HepG2 (cell line): ENCODE measurements around the gene SMIM1. TPM values are rescaled to one million over a fixed set of nuclear protein-coding genes. Genes with fewer than 3 reads are reported as not detected.

Experiments used
- CREB3 ChIP-seq: sonication (generic); formaldehyde crosslinking; IDR thresholded peaks from 2 replicates; pipeline ENCODE4 v1.5.0; 2020; ENCODE audit warnings: missing genetic modification reagents
- HDAC6 ChIP-seq: fragments of 200-600 bp; sonication (generic); IDR thresholded peaks from 2 replicates; pipeline ENCODE4 v1.7.0; 2017; ENCODE audit warnings: mild to moderate bottlenecking, antibody characterized with exemption, low read length, low read depth
- ISX ChIP-seq: sonication (generic); formaldehyde crosslinking; conservative IDR thresholded peaks from 2 replicates; pipeline ENCODE4 v1.5.0; 2020; ENCODE audit warnings: missing genetic modification reagents
- MXD3 ChIP-seq: IDR thresholded peaks from 2 replicates; pipeline ENCODE4 v1.6.1; 2016; ENCODE audit warnings: mild to moderate bottlenecking, missing biosample characterization, missing genetic modification reagents
- MYC ChIP-seq: sonication (generic); formaldehyde crosslinking; IDR thresholded peaks from 2 replicates; pipeline ENCODE4 v1.9.0; 2021; ENCODE audit warnings: missing genetic modification reagents, borderline replicate concordance
- POLR2AphosphoS2 ChIP-seq: IDR thresholded peaks from 2 replicates; pipeline ENCODE4 v1.6.1; 2011; ENCODE audit warnings: low read depth, low read length, improper control_type of control experiment
- REL ChIP-seq: sonication (generic); formaldehyde crosslinking; conservative IDR thresholded peaks from 2 replicates; pipeline ENCODE4 v1.8.0; 2022; ENCODE audit warnings: mild to moderate bottlenecking, missing genetic modification reagents, moderate library complexity
- SMARCE1 ChIP-seq: fragments of 450-650 bp; IDR thresholded peaks from 2 replicates; pipeline ENCODE4 v1.6.1; 2017; ENCODE audit warnings: borderline replicate concordance
- SP140L ChIP-seq: sonication (generic); formaldehyde crosslinking; IDR thresholded peaks from 2 replicates; pipeline ENCODE4 v1.4.0; 2020; ENCODE audit warnings: missing genetic modification reagents, borderline replicate concordance
- SP2 ChIP-seq: sonication (generic); formaldehyde crosslinking; IDR thresholded peaks from 2 replicates; pipeline ENCODE4 v1.5.1; 2020; ENCODE audit warnings: mild to moderate bottlenecking, missing genetic modification reagents
- STAT5B ChIP-seq: sonication (generic); formaldehyde crosslinking; IDR thresholded peaks from 2 replicates; pipeline ENCODE4 v1.4.0; 2020; ENCODE audit warnings: missing genetic modification reagents
- THYN1 ChIP-seq: sonication (generic); formaldehyde crosslinking; IDR thresholded peaks from 2 replicates; pipeline ENCODE4 v1.8.1; 2023; ENCODE audit warnings: low read depth, mild to moderate bottlenecking, moderate library complexity, missing genetic modification reagents, borderline replicate concordance
- TMF1 ChIP-seq: sonication (generic); formaldehyde crosslinking; IDR thresholded peaks from 2 replicates; pipeline ENCODE4 v1.8.1; 2022; ENCODE audit warnings: low read depth, missing genetic modification reagents
- ZNF101 ChIP-seq: sonication (generic); formaldehyde crosslinking; IDR thresholded peaks from 2 replicates; pipeline ENCODE4 v1.4.0; 2020; ENCODE audit warnings: mild to moderate bottlenecking, low read depth, missing genetic modification reagents, borderline replicate concordance
- ZNF160 ChIP-seq: sonication (generic); formaldehyde crosslinking; IDR thresholded peaks from 2 replicates; pipeline ENCODE4 v1.8.0; 2022; ENCODE audit warnings: mild to moderate bottlenecking, inconsistent platforms, missing genetic modification reagents
- ZNF7 ChIP-seq: IDR thresholded peaks from 2 replicates; pipeline ENCODE4 v1.6.1; 2016; ENCODE audit warnings: missing biosample characterization, missing genetic modification reagents
- ZNF720 ChIP-seq: sonication (generic); formaldehyde crosslinking; IDR thresholded peaks from 2 replicates; pipeline ENCODE4 v1.4.0; 2020; ENCODE audit warnings: missing genetic modification reagents
- ZNF746 ChIP-seq: sonication (generic); formaldehyde crosslinking; IDR thresholded peaks from 2 replicates; pipeline ENCODE4 v1.8.0; 2022; ENCODE audit warnings: mild to moderate bottlenecking, missing genetic modification reagents
- ZSCAN12 ChIP-seq: sonication (generic); formaldehyde crosslinking; IDR thresholded peaks from 2 replicates; pipeline ENCODE4 v1.9.0; 2021; ENCODE audit warnings: mild to moderate bottlenecking, missing genetic modification reagents
- polyA plus RNA-seq, 8 experiments: library from polyadenylated mRNA; depleted of rRNA in 3 of 8; stranded (reverse) in 7 of 8; unstranded in 1 of 8; fragments of >200 nt; fragmentation: Illumina TruSeq in 4 of 8; extraction: Trizol in 4 of 8; gene quantifications; 2 replicates each; pipeline versions ENCODE4 v1.2.1 to v1.2.3, GENCODE V29; 2011 to 2016; ENCODE audit warnings: low read depth in 4 of 8, missing spikeins in 1 of 8, mixed read lengths in 1 of 8; ENCODE audit not compliant: insufficient read depth in 1 of 8
- total RNA-seq, 5 experiments: library from RNA; depleted of rRNA; stranded (reverse); fragments of >200 nt; fragmentation: Illumina TruSeq; extraction: Trizol; gene quantifications; 2 replicates each; pipeline ENCODE4 v1.2.3, GENCODE V29; 2016; ENCODE audit warnings: low read depth in 1 of 5
- TF ChIP-seq, protein P1 (sequence below): IDR thresholded peaks from 2 replicates; pipeline ENCODE4 v1.6.1; 2012; ENCODE audit warnings: low read depth, low read length, improper control_type of control experiment
- TF ChIP-seq, protein P2 (sequence below): sonication (generic); formaldehyde crosslinking; IDR thresholded peaks from 2 replicates; pipeline ENCODE4 v1.5.0; 2020; ENCODE audit warnings: missing genetic modification reagents
- TF ChIP-seq, protein P3 (sequence below): sonication (generic); formaldehyde crosslinking; IDR thresholded peaks from 2 replicates; pipeline ENCODE4 v1.4.0; 2020; ENCODE audit warnings: missing genetic modification reagents

Gene SMIM1
- total and polyA plus RNA-seq, 2 of the 13 experiments (the other 11 are each of a cell fraction or from before 2014, with no cell fraction given): 12.4 to 56.3 TPM

GRCh38 chr1:3774946-3775489 is 2.5 kb downstream of the SMIM1 start (continued):
- TF ChIP-seq, protein P1, sequence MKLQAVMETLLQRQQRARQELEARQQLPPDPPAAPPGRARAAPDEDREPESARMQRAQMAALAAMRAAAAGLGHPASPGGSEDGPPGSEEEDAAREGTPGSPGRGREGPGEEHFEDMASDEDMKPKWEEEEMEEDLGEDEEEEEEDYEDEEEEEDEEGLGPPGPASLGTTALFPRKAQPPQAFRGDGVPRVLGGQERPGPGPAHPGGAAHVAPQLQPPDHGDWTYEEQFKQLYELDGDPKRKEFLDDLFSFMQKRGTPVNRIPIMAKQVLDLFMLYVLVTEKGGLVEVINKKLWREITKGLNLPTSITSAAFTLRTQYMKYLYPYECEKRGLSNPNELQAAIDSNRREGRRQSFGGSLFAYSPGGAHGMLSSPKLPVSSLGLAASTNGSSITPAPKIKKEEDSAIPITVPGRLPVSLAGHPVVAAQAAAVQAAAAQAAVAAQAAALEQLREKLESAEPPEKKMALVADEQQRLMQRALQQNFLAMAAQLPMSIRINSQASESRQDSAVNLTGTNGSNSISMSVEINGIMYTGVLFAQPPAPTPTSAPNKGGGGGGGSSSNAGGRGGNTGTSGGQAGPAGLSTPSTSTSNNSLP: no peak
- TF ChIP-seq SP140L (CRISPR knock-in tag) (no peak), HDAC6 (no peak), MYC (CRISPR knock-in tag) (no peak), THYN1 (CRISPR knock-in tag) (no peak), ZNF101 (CRISPR knock-in tag) (no peak), CREB3 (CRISPR knock-in tag) (no peak), SMARCE1 (no peak), ZSCAN12 (CRISPR knock-in tag) (no peak), MXD3 (CRISPR knock-in tag) (0 out of 2 replicates have a peak, but pooled peaks have one; percentile 2), TMF1 (CRISPR knock-in tag) (no peak), ZNF160 (CRISPR knock-in tag) (no peak), ZNF7 (CRISPR knock-in tag) (no peak), ISX (CRISPR knock-in tag) (no peak), STAT5B (CRISPR knock-in tag) (no peak), ZNF720 (CRISPR knock-in tag) (no peak), POLR2AphosphoS2 (no peak), ZNF746 (CRISPR knock-in tag) (no peak), REL (CRISPR knock-in tag) (no peak; the same call in 1 of the 2 replicates), SP2 (CRISPR knock-in tag) (no peak)
- TF ChIP-seq, protein P2, sequence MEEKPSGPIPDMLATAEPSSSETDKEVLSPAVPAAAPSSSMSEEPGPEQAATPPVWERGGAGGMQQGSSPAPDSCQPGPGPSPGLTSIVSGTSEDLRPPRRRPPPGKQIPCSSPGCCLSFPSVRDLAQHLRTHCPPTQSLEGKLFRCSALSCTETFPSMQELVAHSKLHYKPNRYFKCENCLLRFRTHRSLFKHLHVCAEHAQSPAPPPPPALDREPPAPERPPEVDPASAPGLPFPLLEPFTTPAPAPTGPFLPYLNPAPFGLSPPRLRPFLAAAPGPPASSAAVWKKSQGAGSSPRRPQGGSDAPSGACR: no peak
- TF ChIP-seq, protein P3, sequence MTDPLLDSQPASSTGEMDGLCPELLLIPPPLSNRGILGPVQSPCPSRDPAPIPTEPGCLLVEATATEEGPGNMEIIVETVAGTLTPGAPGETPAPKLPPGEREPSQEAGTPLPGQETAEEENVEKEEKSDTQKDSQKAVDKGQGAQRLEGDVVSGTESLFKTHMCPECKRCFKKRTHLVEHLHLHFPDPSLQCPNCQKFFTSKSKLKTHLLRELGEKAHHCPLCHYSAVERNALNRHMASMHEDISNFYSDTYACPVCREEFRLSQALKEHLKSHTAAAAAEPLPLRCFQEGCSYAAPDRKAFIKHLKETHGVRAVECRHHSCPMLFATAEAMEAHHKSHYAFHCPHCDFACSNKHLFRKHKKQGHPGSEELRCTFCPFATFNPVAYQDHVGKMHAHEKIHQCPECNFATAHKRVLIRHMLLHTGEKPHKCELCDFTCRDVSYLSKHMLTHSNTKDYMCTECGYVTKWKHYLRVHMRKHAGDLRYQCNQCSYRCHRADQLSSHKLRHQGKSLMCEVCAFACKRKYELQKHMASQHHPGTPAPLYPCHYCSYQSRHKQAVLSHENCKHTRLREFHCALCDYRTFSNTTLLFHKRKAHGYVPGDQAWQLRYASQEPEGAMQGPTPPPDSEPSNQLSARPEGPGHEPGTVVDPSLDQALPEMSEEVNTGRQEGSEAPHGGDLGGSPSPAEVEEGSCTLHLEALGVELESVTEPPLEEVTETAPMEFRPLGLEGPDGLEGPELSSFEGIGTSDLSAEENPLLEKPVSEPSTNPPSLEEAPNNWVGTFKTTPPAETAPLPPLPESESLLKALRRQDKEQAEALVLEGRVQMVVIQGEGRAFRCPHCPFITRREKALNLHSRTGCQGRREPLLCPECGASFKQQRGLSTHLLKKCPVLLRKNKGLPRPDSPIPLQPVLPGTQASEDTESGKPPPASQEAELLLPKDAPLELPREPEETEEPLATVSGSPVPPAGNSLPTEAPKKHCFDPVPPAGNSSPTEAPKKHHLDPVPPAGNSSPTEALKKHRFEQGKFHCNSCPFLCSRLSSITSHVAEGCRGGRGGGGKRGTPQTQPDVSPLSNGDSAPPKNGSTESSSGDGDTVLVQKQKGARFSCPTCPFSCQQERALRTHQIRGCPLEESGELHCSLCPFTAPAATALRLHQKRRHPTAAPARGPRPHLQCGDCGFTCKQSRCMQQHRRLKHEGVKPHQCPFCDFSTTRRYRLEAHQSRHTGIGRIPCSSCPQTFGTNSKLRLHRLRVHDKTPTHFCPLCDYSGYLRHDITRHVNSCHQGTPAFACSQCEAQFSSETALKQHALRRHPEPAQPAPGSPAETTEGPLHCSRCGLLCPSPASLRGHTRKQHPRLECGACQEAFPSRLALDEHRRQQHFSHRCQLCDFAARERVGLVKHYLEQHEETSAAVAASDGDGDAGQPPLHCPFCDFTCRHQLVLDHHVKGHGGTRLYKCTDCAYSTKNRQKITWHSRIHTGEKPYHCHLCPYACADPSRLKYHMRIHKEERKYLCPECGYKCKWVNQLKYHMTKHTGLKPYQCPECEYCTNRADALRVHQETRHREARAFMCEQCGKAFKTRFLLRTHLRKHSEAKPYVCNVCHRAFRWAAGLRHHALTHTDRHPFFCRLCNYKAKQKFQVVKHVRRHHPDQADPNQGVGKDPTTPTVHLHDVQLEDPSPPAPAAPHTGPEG (CRISPR knock-in tag): no peak
